GM12878 (cell line): ENCODE measurements around the gene IL1R2. TPM values are rescaled to one million over a fixed set of nuclear protein-coding genes. Genes with fewer than 3 reads are reported as not detected.

Experiments
- ATAC-seq: fragments of 200-7000 bp; cut with Tn5 transposase; 3 replicates; pipeline ENCODE4 v1.9.1; 2020; ENCODE audit warnings: mild to moderate bottlenecking, moderate library complexity
- BruUV-seq: library from RNA; stranded (reverse); fragments of 400-500 nt; replicated peaks from 2 replicates; lab custom pipeline; 2021; lab: Mats Ljungman, UMichigan
- CTCF ChIA-PET: fragments of 300-600 bp; sonication (Branson Sonifier 250); formaldehyde crosslinking; extraction: SDS; loops from one replicate; lab custom pipeline; 2021; ENCODE audit warnings: inconsistent platforms; lab: Yijun Ruan, JAX
- POLR2A ChIA-PET: fragments of 350-600 bp; formaldehyde crosslinking; extraction: SDS; loops from one replicate; lab custom pipeline; 2021; ENCODE audit warnings: inconsistent platforms; lab: Charles Lee
- RAD21 ChIA-PET: fragments of 300-600 bp; sonication (Branson Sonifier 250); formaldehyde crosslinking; loops from one replicate; lab custom pipeline; 2023; ENCODE audit warnings: antibody characterized with exemption; ENCODE audit not compliant: unreplicated experiment; lab: Charles Lee
- SMC1A ChIA-PET: fragments of 300-600 bp; sonication (Branson Sonifier 250); formaldehyde crosslinking; loops from one replicate; lab custom pipeline; 2023; ENCODE audit not compliant: unreplicated experiment, uncharacterized antibody; lab: Charles Lee
- DNase-seq: peaks from one replicate; pipeline ENCODE4 v3.0.0-alpha.2; 2011; ENCODE audit warnings: low read depth, low spot score
- FAIRE-seq: peaks from 3 replicates; lab custom pipeline; 2011; peaks lifted over from hg19 to GRCh38; lab: Jason Lieb, UNC
- H2AFZ ChIP-seq: 2 replicates; pipeline ENCODE4 v1.6.0; 2011; ENCODE audit warnings: low read depth, low read length, control low read depth; ENCODE audit not compliant: control insufficient read depth
- H3K27ac ChIP-seq: 2 replicates; pipeline ENCODE4 v1.5.1; 2011; ENCODE audit warnings: control low read depth; ENCODE audit not compliant: control insufficient read depth, insufficient read depth
- H3K27me3 ChIP-seq, 2 experiments: replicated peaks in 1 of 2; 2 replicates each; pipeline versions ENCODE4 v1.6.0 to v1.6.1; 2011; ENCODE audit warnings: low read length in 1 of 2; ENCODE audit not compliant: control insufficient read depth in 2 of 2, insufficient read depth in 2 of 2
- H3K36me3 ChIP-seq, 2 experiments: 2 replicates each; pipeline ENCODE4 v1.5.1; 2011; ENCODE audit warnings: low read length in 1 of 2; ENCODE audit not compliant: control insufficient read depth in 2 of 2, insufficient read depth in 2 of 2
- H3K4me1 ChIP-seq: 2 replicates; pipeline ENCODE4 v1.6.1; 2011; ENCODE audit warnings: mild to moderate bottlenecking, low read length, moderate library complexity, mixed read lengths; ENCODE audit not compliant: control insufficient read depth, insufficient read depth
- H3K4me2 ChIP-seq: 2 replicates; pipeline ENCODE4 v1.6.0; 2011; ENCODE audit warnings: control low read depth; ENCODE audit not compliant: control insufficient read depth, insufficient read depth
- H3K4me3 ChIP-seq: fragments of 200-600 bp; sonication (generic); 2 replicates; pipeline ENCODE4 v1.5.1; 2016
- H3K79me2 ChIP-seq: 2 replicates; pipeline ENCODE4 v1.6.0; 2011; ENCODE audit warnings: low read length; ENCODE audit not compliant: control insufficient read depth, insufficient read depth
- H3K9ac ChIP-seq: 2 replicates; pipeline ENCODE4 v1.8.0; 2011; ENCODE audit warnings: low read length, control low read depth, mixed read lengths; ENCODE audit not compliant: control insufficient read depth, insufficient read depth
- H3K9me3 ChIP-seq: replicated peaks from 3 replicates; pipeline ENCODE4 v1.5.1; 2011; ENCODE audit warnings: mild to moderate bottlenecking, low read length; ENCODE audit not compliant: control insufficient read depth, insufficient read depth
- H4K20me1 ChIP-seq: 2 replicates; pipeline ENCODE4 v1.6.0; 2011; ENCODE audit not compliant: control insufficient read depth, insufficient read depth
- BACH1 ChIP-seq: fragments of 450-650 bp; IDR thresholded peaks from 2 replicates; pipeline ENCODE4 v1.6.1; 2017; ENCODE audit warnings: mild to moderate bottlenecking, borderline replicate concordance
- BCL3 ChIP-seq: IDR thresholded peaks from 2 replicates; pipeline ENCODE4 v1.6.1; 2011; ENCODE audit warnings: borderline replicate concordance, low read depth, mild to moderate bottlenecking, moderate library complexity, low read length; ENCODE audit not compliant: insufficient read depth, poor library complexity, severe bottlenecking
- CBX5 ChIP-seq: sonication (generic); IDR thresholded peaks from 2 replicates; pipeline ENCODE4 v1.6.1; 2016; ENCODE audit warnings: low read depth, moderate library complexity, mild to moderate bottlenecking, inconsistent platforms
- RUNX3 ChIP-seq: IDR thresholded peaks from 2 replicates; pipeline ENCODE4 v1.6.1; 2012; ENCODE audit warnings: low read length, inconsistent platforms
- STAT1 ChIP-seq: fragments of 450-650 bp; conservative IDR thresholded peaks from 2 replicates; pipeline ENCODE4 v1.6.1; 2014; ENCODE audit warnings: antibody characterized with exemption, mild to moderate bottlenecking
- TARDBP ChIP-seq: IDR thresholded peaks from 2 replicates; pipeline ENCODE4 v1.6.1; 2016; ENCODE audit warnings: borderline replicate concordance
- WGBS: methylation state at CpG from one replicate; pipeline ENCODE4 v1.1.6; 2016; ENCODE audit warnings: low lambda C conversion rate; ENCODE audit not compliant: insufficient replicate concordance, insufficient coverage; ENCODE audit errors: missing lambda C conversion rate; 5-methylcytosine and 5-hydroxymethylcytosine counted together
- in situ Hi-C: fragments of 300-500 bp; cut with MboI; formaldehyde crosslinking; loops from 9 replicates; pipeline ENCODE4 v1.14.3; 2018; ENCODE audit warnings: mixed read lengths
- intact Hi-C: fragments of 100-400 bp; cut with micrococcal nuclease; formaldehyde crosslinking; loops from one replicate; pipeline ENCODE4 v1.14.2; 2022; ENCODE audit not compliant: unreplicated experiment
- polyA plus RNA-seq, 11 experiments: library from polyadenylated mRNA; depleted of rRNA in 4 of 11; unstranded in 6 of 11; stranded (reverse) in 5 of 11; fragments of >200 nt; fragmentation: Nextera tagmentation in 4 of 11; fragmentation: Illumina TruSeq in 1 of 11; extraction: Ambion mirVana in 4 of 11; extraction: Trizol in 1 of 11; gene quantifications; 1 replicate in 1 of 11; 2 replicates in 10 of 11; pipeline versions ENCODE4 v1.2.1 to v1.2.3, GENCODE V29; 2011 to 2016; ENCODE audit warnings: inconsistent platforms in 2 of 11, missing spikeins in 2 of 11, low read depth in 1 of 11
- total RNA-seq, 4 experiments: library from RNA; depleted of rRNA in 3 of 4; stranded (reverse); fragments of >200 nt in 3 of 4; fragmentation: Illumina TruSeq in 1 of 4; extraction: Trizol in 1 of 4; gene quantifications; 2 replicates each; pipeline versions ENCODE4 v1.2.1 to v1.2.3, GENCODE V29; 2013 to 2021

The IL1R2 gene
- total and polyA plus RNA-seq, 10 of the 15 experiments (the other 5 are each of a cell fraction or from before 2014, with no cell fraction given) = 0.44 to 6.4 (median 0.62) TPM

- no peak for FAIRE-seq
- Histone ChIP-seq H2AFZ (no peak overlapping the region), H3K27me3 (no peaks in the 10 kb centered on the region; a peak in 1 of 4 replicates), H3K4me1 (no peaks in the 10 kb centered on the region; the same call in 1 of the 2 replicates), H3K9ac (no peak overlapping the region), H3K9me3 (peaks cover 3% of the 10 kb centered on the region; the same call in 2 of the 3 replicates), H3K4me2 (no peak overlapping the region), H3K36me3 (no peaks in the 10 kb centered on the region), H4K20me1 (no peaks in the 10 kb centered on the region), H3K79me2 (no peaks in the 10 kb centered on the region), H3K27ac (no peak overlapping the region), H3K4me3 (no peak overlapping the region)
- WGBS = 23% methylated on average over 9 of the region's 9 CpGs
- ATAC-seq = peak; percentile 69
- in situ Hi-C loops = no loop called here
- intact Hi-C loops = no loop called here
- ChIA-PET SMC1A (interaction anchor here (1.2 to 4.8 kb wide), 8 partner anchors 9 to 176 kb away, joined by 3 to 29 read pairs (median 8); no protein-coding TSS in a partner anchor), POLR2A (no interaction called here), CTCF (interaction anchor here (0.5 to 2.4 kb wide), 6 partner anchors 10 to 426 kb away, joined by 3 to 5 read pairs (median 3); no protein-coding TSS in a partner anchor), RAD21 (interaction anchor here (0.7 to 4.9 kb wide), 4 partner anchors 15 to 176 kb away, joined by 3 to 29 read pairs (median 4); no protein-coding TSS in a partner anchor)
- TF ChIP-seq STAT1 (no peak), RUNX3 (no peak), BACH1 (peak; percentile 99), CBX5 (no peak), BCL3 (peak; percentile 20), TARDBP (no peak)
- BruUV-seq = no TSS peak
- no peak for DNase-seq
Observed at GRCh38 chr2:102063941-102064678, 72.3 kb downstream of the IL1R2 start.
